Panc1 (cell line): ENCODE measurements around the gene CX3CL1. TPM values are rescaled to one million over a fixed set of nuclear protein-coding genes. Genes with fewer than 3 reads are reported as not detected.

Experiments used
- ATAC-seq: fragments of 200-7000 bp; cut with Tn5 transposase; 2 replicates; pipeline ENCODE4 v1.9.1; 2020; ENCODE audit warnings: mild to moderate bottlenecking, moderate library complexity
- BruUV-seq: library from RNA; stranded (reverse); fragments of 400-500 nt; replicated peaks from 2 replicates; lab custom pipeline; 2021; lab: Mats Ljungman, UMichigan
- CTCF ChIA-PET: fragments of 300-600 bp; sonication (Branson Sonifier 250); formaldehyde crosslinking; loops from one replicate; lab custom pipeline; 2022; ENCODE audit warnings: antibody characterized with exemption; lab: Charles Lee
- POLR2A ChIA-PET: fragments of 300-600 bp; sonication (Branson Sonifier 250); formaldehyde crosslinking; loops from one replicate; lab custom pipeline; 2022; ENCODE audit warnings: antibody characterized with exemption; lab: Charles Lee
- DNase-seq: peaks from one replicate; pipeline ENCODE4 v3.0.0-alpha.2; 2010; ENCODE audit warnings: low read depth, low spot score
- H3K27ac ChIP-seq: 2 replicates; pipeline ENCODE4 v1.5.1; 2011; ENCODE audit warnings: mild to moderate bottlenecking, low read length, inconsistent platforms
- H3K27me3 ChIP-seq: fragments of 200-500 bp; sonication (Bioruptor generic); 2 replicates; pipeline ENCODE4 v1.6.0; 2014; ENCODE audit warnings: low read length, inconsistent platforms; ENCODE audit not compliant: control insufficient read depth, insufficient read depth
- H3K36me3 ChIP-seq: fragments of 200-500 bp; sonication (Bioruptor generic); 2 replicates; pipeline ENCODE4 v1.5.1; 2014; ENCODE audit warnings: inconsistent platforms, mild to moderate bottlenecking, low read length, moderate library complexity; ENCODE audit not compliant: control insufficient read depth, insufficient read depth
- H3K4me1 ChIP-seq: 2 replicates; pipeline ENCODE4 v1.5.1; 2011; ENCODE audit warnings: inconsistent platforms, mild to moderate bottlenecking, low read length, moderate library complexity; ENCODE audit not compliant: control insufficient read depth, insufficient read depth
- H3K4me3 ChIP-seq, 2 experiments: 2 replicates each; pipeline ENCODE4 v1.5.1; 2011 to 2012; ENCODE audit warnings: low read depth in 2 of 2, low read length in 2 of 2, mild to moderate bottlenecking in 2 of 2, inconsistent platforms in 1 of 2, moderate library complexity in 1 of 2
- H3K9me3 ChIP-seq: fragments of 200-500 bp; sonication (Bioruptor generic); 2 replicates; pipeline ENCODE4 v1.5.1; 2014; ENCODE audit warnings: low read depth, mild to moderate bottlenecking, inconsistent platforms, low read length, moderate library complexity; ENCODE audit not compliant: control insufficient read depth, insufficient read depth
- CTCF ChIP-seq: fragments of 450-650 bp; IDR thresholded peaks from 2 replicates; pipeline ENCODE4 v1.5.1; 2017; ENCODE audit warnings: mild to moderate bottlenecking
- POLR2AphosphoS5 ChIP-seq: IDR thresholded peaks from 2 replicates; pipeline ENCODE4 v1.6.1; 2012; ENCODE audit warnings: mild to moderate bottlenecking, low read depth, low read length, moderate library complexity
- REST ChIP-seq, 2 experiments: IDR thresholded peaks; 2 replicates each; pipeline ENCODE4 v1.6.1; 2011 to 2012; ENCODE audit warnings: low read depth in 2 of 2, control low read depth in 1 of 2, low read length in 1 of 2, mild to moderate bottlenecking in 1 of 2, moderate library complexity in 1 of 2; ENCODE audit not compliant: insufficient read depth in 1 of 2
- SIN3A ChIP-seq: IDR thresholded peaks from 2 replicates; pipeline ENCODE4 v1.6.1; 2012; ENCODE audit warnings: low read depth, mild to moderate bottlenecking, low read length, moderate library complexity, borderline replicate concordance; ENCODE audit not compliant: insufficient read depth
- TCF7L2 ChIP-seq: IDR thresholded peaks from 2 replicates; pipeline ENCODE4 v1.6.1; 2011; ENCODE audit warnings: mild to moderate bottlenecking, low read depth, low read length, inconsistent platforms
- in situ Hi-C: cut with HindIII; loops from 2 replicates; pipeline ENCODE4 v1.10.0; 2016; ENCODE audit warnings: low sequenced_read_pairs, low pct_unique_long_range_greater_than_20kb
- intact Hi-C: fragments of 100-400 bp; cut with micrococcal nuclease; formaldehyde crosslinking; loops from one replicate; pipeline ENCODE4 v1.10.0; 2022; ENCODE audit not compliant: unreplicated experiment
- total RNA-seq: library from RNA; stranded (reverse); gene quantifications from one replicate; pipeline ENCODE4 v1.2.1, GENCODE V29; 2021; ENCODE audit not compliant: unreplicated experiment

The CX3CL1 gene
- total RNA-seq, 1 experiment from 2014 or later: 21.8 TPM

DNA sequence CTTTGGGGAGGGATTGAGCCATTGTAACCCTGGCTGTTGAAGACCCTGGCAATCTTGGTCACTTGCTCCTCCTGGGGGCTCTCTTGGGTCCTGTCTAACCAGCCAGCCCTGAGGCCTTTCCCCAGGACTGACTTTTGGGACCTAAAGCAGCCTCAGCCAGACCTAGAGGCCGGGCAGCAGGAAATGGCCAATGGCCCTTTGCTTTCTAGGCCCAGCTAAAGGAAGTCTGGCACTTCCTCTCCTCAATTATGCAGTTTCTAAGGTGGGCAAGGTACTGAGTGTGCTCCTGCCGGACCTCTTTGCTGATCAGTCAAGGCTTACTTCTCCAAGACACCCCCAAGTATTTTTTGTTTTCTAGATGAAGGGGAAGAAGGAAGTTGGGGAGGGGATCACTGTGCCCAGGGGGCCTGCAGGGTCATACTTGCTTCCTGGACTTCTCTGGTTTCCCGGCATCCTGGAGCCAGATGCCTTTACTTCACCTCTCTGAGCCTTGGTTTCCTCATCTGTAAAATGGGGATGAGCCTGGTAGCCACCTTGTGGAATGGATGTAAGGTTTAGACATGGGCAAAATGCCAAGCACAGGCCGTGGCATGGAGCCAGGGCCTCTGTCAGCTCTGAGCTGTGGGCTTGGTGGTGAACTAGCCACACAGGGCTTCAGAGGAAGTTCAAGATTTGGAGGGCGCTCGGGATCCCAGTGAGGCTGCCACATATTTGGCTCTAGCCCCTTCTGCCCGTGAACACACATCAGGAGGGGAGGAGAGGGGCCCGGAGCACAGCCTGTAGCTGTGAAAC lies 8.6 kb downstream of the CX3CL1 start:
- ATAC-seq (no peak), DNase-seq (no peak)
- in situ Hi-C loops: no loop called here
- TF ChIP-seq SIN3A (no peak), POLR2AphosphoS5 (no peak), TCF7L2 (no peak), REST (IDR thresholded peaks at IDR 0.05; ENCODE audit: insufficient read depth in 1 of 2, low read depth in 2 of 2, low read length in 1 of 2) (no peak), CTCF (no peak)
- H3K4me1 ChIP-seq: peaks cover 25% of the 10 kb centered on the region
- ChIA-PET CTCF (interaction anchor here (0.5 kb wide), 1 partner anchor 25 kb away, joined by 7 read pairs; no protein-coding TSS in a partner anchor), POLR2A (no interaction called here)
- intact Hi-C loops: no loop called here
- no peaks in the 10 kb centered on the region for H3K27me3 ChIP-seq
- no peak overlapping the region for H3K4me3 ChIP-seq
- no peak overlapping the region for H3K27ac ChIP-seq
- H3K9me3 ChIP-seq: no peaks in the 10 kb centered on the region
- no TSS peak for BruUV-seq
- H3K36me3 ChIP-seq: no peaks in the 10 kb centered on the region

DNA sequence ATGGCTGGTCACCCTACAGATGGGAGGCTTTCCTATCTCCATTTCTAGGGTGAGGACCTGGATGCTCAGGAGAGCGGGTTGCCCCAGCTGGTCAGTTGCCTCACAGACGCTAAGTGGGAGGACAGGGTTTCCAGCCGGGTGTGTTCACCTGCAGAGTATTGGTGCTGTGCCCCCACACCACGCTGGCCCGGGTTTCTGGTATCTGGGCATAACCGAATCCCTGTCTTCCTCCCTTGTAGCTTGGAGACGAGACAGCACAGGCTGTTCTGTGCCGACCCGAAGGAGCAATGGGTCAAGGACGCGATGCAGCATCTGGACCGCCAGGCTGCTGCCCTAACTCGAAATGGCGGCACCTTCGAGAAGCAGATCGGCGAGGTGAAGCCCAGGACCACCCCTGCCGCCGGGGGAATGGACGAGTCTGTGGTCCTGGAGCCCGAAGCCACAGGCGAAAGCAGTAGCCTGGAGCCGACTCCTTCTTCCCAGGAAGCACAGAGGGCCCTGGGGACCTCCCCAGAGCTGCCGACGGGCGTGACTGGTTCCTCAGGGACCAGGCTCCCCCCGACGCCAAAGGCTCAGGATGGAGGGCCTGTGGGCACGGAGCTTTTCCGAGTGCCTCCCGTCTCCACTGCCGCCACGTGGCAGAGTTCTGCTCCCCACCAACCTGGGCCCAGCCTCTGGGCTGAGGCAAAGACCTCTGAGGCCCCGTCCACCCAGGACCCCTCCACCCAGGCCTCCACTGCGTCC lies 9.7 kb downstream of the CX3CL1 start:
- TF ChIP-seq POLR2AphosphoS5 (no peak), TCF7L2 (no peak), REST (IDR thresholded peaks at IDR 0.05; ENCODE audit: insufficient read depth in 1 of 2, low read depth in 2 of 2, low read length in 1 of 2) (no peak), SIN3A (no peak), CTCF (no peak)
- DNase-seq (no peak), ATAC-seq (no peak)
- intact Hi-C loops (no loop called here), in situ Hi-C loops (no loop called here)
- H3K4me1 ChIP-seq: peaks cover 21% of the 10 kb centered on the region
- ChIA-PET POLR2A (no interaction called here), CTCF (no interaction called here)
- no peaks in the 10 kb centered on the region for H3K9me3 ChIP-seq
- H3K27ac ChIP-seq: no peak overlapping the region
- H3K36me3 ChIP-seq: no peaks in the 10 kb centered on the region
- H3K4me3 ChIP-seq: no peak overlapping the region
- H3K27me3 ChIP-seq: no peaks in the 10 kb centered on the region
- no TSS peak for BruUV-seq
